GDM1 (cell line): ENCODE results near the gene SHROOM2.

ENCODE experiments used
- DNase-seq: peaks from one replicate; lab custom pipeline; 2025; lab: John Stamatoyannopoulos, UW

SHROOM2 gene

DNA sequence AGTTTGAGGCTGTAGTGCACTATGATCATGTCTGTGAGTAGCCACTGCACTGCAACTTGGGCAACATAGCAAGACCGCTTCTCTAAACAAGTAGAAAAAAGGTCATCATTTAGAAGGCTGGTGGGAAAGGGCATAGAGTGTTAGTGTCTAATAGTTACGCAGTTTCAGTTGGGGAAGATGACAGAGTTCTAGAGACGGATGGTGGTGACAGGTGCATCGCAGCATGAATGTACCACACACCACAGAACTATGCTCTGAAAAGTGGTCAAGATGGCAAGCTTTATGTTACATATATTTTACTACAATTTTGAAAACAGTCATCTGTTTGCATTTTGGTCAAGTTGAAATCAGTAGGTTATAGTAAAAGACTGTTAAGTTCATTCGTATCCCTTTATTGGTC lies 157.2 kb downstream of the SHROOM2 start:
- DNase-seq: no peak

DNA sequence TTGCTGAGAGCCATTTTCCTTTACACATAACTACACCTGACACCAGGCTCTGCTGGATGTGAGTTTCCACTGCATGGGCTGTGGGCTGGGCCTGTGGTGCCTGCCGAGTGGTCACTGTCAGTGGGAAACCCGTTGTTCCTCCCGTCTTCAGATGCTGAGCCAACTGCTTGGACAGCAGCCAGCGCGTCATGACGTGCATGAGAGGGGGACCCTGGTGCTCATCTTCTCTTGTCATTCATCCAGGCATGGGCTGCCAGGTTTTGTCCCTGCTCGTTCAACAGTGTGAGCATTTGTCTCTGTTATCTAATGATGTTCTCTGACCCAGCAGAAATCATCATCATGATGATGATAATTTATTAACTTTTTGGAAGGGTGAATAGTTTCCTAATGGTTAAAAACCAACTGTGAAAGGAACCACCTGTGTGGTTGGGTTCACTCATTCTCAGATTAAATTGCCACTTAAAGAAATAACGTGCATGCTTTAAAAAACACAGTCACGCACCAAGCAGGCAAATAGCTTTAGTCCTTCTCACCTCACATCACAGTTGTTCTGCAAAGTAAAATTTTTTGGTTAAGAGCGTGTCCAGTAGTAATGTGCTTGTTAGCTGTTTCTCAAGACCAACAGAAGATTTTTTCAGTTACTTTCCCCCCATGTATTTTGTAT lies 161.0 kb downstream of the SHROOM2 start:
- DNase-seq: no peak

DNA sequence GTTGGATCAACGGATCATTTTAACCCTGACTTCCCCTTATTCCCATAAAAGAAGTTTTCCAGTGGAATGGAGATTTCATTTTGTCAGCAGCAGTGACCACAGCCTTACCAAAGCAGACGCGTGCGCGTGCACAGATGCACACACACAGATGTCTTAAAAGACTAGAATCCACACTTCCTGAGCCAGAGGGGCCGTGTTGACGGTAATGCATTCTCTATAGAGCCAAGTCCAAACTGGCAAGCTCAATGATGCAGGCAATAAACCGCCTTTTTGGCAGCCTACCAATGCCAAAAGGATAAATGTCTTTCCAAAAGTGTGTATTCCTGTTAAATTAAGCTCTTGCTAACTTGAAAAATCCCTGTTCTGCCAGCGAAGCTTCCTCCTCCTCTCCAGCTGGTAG lies 162.2 kb downstream of the SHROOM2 start:
- no peak for DNase-seq

DNA sequence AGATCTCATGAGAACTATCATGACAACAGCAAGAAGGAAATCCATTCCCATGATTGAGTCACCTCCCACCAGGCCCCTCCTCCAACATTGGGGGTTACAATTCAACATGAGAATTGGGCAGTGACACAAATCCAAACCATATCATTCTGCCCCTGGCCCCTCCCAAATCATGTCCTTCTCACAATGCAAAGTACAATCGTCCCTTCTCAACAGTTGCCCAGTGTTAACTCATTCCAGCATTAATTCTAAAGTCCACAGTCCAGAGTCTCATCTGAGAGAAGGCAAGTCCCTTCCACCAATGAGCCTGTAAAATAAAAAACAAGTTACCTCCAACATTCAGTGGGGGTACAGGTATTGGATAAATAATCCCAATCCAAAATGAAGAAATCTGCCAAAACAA lies 166.1 kb downstream of the SHROOM2 start:
- no peak for DNase-seq

DNA sequence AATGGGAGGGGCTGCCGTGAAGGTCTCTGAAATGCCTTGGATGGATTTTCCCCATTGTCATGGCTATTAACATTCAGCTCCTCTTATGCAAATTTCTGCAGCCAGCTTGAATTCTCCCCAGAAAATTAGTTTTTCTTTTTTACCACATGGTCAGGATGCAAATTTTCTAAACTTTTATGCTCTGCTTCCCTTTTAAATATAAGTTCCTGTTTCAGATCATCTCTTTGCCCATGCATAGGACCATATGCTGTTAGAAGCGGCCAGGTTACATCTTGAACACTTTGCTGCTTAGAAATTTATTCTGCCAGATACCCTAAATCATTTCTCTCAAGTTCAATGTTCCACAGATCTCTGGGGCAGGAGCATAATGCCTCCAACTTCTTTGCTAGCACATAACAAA lies 167.2 kb downstream of the SHROOM2 start:
- no peak for DNase-seq

DNA sequence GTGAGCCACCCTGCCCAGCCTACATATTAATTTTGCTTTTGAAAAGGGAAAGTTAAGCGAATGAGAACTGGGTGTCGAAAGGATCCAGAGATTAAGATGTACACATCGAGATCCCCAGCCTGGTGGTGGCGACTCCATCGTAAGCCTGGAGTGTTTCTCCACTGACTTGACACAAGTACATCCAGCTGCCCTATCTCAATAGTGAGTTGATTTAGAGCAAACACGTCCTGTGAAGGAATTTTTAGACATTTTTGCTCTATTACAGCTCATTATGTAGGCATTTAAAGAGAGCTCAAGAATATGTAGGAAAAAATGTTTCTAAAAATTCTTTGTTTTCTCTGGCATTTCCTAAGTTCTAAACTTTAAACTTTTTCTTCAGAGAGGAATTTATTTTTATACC lies 169.3 kb downstream of the SHROOM2 start:
- no peak for DNase-seq

DNA sequence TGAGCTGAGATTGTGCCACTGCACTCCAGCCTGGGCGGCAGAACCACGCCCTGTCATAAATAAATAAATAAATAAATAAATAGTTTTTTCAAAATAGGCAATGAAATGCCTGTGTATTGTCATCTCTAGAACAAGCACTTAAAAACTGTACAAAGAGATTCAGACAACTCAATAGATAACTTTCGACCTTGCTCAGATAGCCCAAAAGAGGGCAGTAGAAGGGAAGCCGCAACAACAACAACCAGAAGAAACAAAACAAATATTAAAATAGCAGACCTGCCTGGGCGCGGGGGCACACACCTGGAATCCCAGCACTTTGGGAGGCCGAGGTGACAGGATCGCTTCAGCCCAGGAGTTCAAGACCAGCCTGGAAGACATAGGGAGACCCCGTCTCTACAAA lies 171.5 kb downstream of the SHROOM2 start:
- no peak for DNase-seq

DNA sequence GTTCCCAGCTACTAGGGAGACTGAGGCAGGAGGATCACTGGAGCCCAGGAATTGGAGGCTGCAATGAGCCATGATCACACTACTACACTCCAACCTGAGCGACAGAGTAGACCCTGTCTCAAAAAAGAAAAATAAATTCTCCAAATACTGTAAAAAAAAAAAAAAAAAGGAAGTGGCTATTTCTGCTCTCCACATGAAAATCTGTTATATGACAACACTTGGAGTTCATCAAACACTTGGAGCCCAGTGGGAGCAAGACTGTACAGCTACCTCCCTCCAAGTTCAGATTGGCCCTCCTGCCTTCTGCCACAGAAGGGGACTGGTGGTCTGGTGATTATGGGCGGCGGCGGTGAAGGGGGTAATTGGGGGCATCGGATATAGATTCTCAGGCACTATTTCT lies 172.0 kb downstream of the SHROOM2 start:
- no peak for DNase-seq

DNA sequence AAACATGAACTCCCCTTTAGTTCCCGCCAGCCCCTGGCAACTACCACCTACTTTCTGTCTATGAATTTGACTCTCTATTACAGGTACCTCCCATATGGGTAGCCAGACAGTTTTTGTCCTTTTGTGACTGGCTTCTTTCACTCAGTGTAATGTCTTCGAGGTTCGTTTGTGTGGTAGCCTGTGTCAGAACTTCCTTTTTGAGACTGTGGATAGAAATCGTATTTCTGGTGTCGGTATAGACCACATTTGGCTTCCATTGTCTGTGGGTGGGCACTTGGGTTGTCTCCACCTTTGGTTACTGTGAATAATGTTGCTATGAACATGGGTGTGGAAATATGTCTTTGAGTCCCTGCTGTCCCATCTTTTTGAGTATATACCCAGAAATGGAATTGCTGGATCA lies 175.5 kb downstream of the SHROOM2 start:
- DNase-seq: no peak

DNA sequence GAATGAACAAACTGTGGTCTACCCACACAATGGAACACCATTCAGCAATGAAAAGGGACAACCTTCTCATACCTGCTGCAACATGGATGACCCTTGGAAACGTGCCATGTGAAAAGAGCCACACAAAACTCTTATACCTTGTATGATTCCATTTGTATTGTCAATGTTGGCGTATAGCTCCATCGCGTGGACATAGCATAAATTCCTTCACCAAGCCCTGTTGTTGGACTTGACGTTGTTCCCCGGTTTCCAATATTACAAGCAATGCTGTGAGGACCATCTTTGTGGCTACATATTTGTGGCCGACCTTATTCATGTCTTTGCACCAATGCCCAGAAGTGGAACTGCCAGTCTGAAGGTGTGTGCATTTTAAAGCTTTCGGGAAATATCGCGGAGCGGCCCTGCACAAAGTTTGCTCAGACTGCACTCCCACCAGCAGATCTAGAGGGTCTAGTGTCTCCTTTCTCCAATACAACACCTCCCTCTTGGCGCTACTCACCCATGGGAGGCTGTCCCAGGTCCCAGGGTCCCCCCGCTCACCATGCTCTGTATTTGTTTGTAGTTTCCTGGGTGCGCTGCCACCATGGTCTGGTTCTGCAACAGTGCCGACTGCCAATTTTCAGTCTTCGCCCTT lies 180.7 kb downstream of the SHROOM2 start, which contains the start of gene CLDN34:
TSS of gene CLDN34 (plus strand) at position 584 of the 634 bp plus-strand sequence. CDS start at position 584, 0 bp downstream.
- no peak for DNase-seq

DNA sequence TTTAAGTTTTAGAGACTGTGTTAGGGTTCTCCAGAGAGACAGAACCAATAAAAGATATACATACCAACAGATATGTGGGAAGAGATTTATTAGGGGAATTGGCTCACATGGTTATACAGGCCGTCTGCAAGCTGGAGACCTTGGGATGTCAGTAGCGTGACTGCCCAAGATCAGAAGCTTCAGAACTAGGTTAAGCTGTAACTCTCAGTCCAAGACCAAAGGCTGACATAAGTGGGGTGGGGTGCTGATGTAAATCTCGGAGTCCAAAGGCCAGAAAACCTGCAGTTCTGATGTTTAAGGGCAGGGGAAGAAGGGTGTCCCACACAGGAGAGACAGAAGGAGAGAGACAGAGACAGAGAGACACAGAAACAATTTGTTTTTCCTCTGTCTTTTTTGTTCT lies 191.4 kb downstream of the SHROOM2 start:
- no peak for DNase-seq

DNA sequence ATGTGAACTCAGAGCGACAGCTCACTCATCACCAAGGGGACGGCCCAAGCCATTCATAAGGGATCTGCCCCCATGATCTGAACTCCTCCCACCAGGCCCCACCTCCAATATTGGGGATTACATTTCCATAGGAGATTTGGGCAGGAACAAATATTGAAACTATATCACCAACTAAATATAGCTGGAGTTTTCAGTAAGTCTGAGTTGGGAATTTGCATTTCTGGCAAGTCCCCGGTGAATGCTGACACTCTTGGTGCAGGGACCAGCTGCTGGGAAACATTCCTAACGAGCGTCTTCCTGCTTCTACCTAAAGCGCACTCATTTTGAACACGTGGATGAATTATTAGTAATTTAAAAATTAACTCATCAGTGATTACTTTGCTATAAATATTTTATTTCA lies 194.2 kb downstream of the SHROOM2 start:
- no peak for DNase-seq

DNA sequence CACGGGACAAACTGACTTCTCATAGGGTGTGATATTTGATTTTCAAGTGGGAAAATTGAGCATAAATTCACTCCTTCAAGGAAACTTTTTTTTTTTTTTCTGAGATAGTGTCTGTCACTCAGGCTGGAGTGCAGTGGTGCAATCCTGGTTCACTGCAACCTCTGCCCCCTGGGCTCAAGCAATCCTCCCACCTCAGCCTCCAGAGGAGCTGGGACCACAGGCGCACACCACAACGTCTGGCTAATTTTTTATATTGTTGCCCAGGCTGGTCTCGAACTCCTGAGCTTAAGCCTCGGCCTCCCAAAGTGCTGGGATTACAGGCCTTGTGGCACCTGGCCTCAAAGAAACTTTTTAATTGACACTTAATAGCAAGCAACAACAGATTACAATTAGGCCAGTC lies 194.7 kb downstream of the SHROOM2 start:
- no peak for DNase-seq

DNA sequence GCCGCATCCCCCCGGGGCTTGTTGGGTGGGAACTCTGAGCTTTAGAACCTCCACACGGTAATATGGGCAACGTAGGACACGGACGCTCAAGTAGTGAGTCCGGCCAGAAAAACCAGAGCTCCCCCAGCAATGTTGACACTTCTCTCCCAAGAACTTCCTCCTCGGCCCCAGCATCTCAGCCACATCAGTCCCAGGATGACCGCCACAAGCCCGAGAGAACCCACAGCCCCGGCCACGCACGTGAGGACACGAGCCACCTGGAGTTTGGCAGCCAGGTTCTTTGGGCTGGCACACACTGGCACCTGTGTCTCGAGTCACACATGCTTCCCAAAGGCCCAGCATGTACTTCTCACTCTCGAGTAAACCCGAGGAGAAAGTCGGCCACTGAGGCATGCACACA lies 197.2 kb downstream of the SHROOM2 start:
- no peak for DNase-seq

DNA sequence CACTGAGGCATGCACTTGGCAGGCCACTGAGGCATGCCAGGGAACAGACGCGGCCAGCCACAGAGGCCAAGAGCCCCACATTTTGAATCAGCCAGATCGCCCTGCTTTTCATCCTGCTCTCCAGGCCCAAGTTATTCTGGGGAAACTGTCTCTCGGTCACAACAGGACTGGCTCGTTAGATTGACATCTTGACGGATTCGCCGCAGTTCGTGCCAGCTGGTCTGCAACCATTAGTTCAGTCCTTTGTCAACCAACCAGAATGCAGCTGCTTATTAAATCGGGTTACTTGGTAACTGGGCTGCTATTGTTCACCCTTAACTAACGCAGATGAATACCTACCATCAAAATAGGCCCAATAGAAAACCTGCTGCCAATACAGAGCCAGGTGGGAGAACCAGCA lies 197.6 kb downstream of the SHROOM2 start:
- no peak for DNase-seq

DNA sequence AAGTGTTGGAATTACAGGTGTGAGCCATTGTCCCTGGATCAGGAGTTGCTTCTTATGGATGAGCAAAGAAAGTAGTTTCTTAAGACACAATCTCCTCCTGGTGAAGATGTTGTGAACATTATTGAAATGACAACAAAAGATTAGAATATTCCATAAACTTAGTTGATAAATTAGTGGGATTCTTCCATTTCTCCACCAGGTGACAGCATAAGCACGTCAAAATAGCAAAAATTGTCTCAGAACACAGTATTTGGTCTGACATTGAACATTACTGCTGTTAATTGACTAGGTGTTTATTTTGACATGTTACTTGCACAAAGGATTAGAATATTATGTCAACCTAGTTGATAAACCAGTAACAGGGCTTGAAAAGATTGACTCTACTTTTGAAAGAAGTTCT lies 202.5 kb downstream of the SHROOM2 start:
- no peak for DNase-seq

DNA sequence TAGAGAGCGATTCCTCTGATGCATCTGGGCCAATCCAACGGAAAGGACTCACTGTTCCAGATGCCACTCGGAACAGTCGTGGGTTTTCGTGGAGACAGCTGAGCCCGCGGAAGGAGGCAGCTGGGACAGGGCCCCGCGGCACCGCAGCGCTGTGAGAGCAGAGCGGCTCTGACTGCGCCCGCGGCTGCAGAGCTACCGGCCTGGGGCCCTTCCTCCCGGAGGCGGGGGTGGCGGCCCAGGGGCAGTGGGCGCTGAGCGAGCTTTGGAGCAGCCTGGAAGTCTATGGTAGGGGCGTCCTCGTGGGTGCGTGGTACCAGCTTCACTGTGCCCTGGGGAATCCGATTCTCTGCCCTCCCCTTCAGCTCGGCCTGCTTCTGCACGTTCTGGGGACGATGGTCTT lies 205.8 kb downstream of the SHROOM2 start:
- no peak for DNase-seq

DNA sequence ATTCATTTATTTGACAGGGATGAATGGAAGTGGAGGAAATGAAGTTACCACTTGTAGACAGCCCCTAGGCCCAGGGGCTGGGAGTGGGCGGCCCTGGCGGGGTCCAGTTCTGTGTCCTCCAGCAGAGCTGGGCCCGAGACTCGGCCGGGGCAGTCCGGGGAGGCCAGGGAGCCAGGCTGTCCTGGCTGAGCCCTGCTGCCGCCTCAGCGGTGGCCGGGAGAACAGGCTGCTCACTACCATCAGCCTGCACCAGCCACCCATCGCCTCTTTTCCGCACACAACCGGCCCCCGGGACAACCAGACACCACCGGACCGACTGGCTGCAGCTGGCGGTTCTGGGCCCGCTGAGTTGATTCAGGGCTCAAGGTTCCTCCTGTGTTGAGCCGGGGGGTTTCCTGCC lies 206.5 kb downstream of the SHROOM2 start:
- no peak for DNase-seq

DNA sequence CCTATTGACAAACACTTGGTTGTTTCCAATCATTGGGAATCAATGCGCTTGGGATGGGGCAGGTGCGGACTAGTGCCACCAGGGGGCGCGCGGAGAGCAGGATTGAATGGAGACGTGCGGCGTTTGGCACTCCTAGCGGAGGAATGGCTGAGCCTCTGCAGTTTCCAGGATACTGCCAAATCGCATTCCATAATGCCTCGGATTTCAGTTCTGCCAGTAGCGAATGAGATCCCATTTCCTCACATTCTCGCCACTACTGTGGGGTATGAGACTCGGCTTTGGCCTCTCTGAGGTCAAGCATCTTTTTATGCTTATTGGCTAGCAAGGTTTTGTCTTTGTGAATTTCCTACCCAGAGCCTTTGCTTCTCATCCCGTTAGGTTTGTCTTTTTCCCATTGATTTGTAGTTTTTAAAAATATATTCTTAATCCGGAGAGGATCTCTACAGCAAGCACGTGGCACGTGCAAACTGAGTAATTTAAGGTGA lies 209.7 kb downstream of the SHROOM2 start:
- no peak for DNase-seq

DNA sequence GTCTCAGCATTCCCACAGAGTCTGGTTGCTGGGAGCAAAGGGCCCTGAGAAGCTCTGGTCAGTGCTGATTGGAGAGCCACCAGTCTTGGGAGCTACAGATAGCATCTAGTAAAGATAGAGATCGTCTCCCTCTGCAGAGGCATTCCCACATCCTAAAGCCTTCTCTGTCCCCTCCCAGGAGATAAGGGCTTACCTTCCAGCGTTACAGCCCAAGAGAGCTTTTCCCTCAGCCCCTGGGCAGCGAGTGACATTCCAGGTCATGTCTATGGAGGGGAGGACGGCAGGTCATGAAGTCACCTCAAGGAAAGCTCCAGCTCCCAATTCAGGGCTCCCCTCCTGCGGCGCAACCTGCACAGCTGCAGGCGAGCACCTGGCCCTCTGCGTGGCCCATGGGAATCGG lies 210.8 kb downstream of the SHROOM2 start:
- DNase-seq: no peak

DNA sequence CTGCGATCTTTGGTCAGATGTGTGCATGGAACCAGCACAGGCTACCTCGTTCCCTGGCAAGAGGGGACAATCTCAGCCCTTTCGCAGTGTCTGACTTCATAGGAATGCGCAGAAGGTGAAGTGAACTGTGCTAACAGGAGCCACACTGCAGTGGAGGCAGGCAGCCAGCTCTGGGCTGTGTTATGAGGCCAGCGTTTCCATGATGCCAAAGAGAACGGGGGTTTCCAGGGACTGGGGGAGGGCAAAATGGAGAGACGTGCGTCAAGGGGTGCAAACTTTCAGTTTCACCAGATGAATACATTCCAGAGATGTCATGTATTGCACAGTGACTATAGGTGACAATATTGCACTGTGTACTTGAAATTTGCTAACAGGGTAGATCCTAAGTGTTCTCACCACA lies 211.3 kb downstream of the SHROOM2 start:
- no peak for DNase-seq
